Suprapubic skin (tissue), 4 donors: ENCODE measurements around the gene DUS4L.

Source experiments
- POLR2A ChIP-seq, 2 donors: fragments of 450-650 bp; IDR thresholded peaks; one replicate each; pipeline ENCODE4 v1.6.1; 2017; ENCODE audit warnings: antibody characterized with exemption in 2 of 2, mild to moderate bottlenecking in 2 of 2, moderate library complexity in 2 of 2
- POLR2AphosphoS5 ChIP-seq, 3 donors: sonication (generic); formaldehyde crosslinking; IDR thresholded peaks; one replicate each; pipeline ENCODE4 v1.6.1; 2017; ENCODE audit warnings: antibody characterized with exemption in 3 of 3
- TF ChIP-seq, protein P1 (sequence below), 2 donors: fragments of 200-600 bp in 1 of 2; fragments of 450-650 bp in 1 of 2; sonication (generic) in 1 of 2; IDR thresholded peaks; one replicate each; pipeline ENCODE4 v1.5.1; 2016 to 2019; ENCODE audit warnings: antibody characterized with exemption in 2 of 2, mild to moderate bottlenecking in 1 of 2, moderate library complexity in 1 of 2

DNA sequence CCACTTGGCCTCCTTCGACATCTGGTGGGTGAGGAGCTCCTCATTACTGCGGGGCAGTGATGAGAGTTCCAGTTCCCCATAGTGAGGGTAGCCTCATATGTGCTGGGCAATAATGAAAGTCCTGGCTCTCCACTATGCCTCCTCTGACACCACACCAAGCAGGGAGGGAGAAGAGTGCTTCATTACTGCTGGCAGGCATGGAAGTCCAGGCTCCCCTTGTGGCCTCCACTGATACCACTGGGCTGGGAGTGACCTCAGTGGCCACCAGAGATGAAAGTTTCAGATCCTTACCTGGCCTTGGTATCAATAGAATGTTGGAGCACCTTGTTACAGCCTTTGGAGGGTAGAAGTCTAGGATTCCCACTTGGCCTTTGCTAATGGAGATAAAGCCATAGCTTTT lies 6.5 kb downstream of the DUS4L start:
- TF ChIP-seq, protein P1, sequence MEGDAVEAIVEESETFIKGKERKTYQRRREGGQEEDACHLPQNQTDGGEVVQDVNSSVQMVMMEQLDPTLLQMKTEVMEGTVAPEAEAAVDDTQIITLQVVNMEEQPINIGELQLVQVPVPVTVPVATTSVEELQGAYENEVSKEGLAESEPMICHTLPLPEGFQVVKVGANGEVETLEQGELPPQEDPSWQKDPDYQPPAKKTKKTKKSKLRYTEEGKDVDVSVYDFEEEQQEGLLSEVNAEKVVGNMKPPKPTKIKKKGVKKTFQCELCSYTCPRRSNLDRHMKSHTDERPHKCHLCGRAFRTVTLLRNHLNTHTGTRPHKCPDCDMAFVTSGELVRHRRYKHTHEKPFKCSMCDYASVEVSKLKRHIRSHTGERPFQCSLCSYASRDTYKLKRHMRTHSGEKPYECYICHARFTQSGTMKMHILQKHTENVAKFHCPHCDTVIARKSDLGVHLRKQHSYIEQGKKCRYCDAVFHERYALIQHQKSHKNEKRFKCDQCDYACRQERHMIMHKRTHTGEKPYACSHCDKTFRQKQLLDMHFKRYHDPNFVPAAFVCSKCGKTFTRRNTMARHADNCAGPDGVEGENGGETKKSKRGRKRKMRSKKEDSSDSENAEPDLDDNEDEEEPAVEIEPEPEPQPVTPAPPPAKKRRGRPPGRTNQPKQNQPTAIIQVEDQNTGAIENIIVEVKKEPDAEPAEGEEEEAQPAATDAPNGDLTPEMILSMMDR (IDR thresholded peaks at IDR 0.05), result no peak
- TF ChIP-seq POLR2AphosphoS5 (IDR thresholded peaks at IDR 0.05) (no peak), POLR2A (IDR thresholded peaks at IDR 0.05) (no peak)
